SK-N-SH treated with all-trans-retinoic acid at 6 μM for 48 hours (cell line): ENCODE results near the gene TPO.

Experiments used
- ATAC-seq: fragments of 200-7000 bp; cut with Tn5 transposase; 3 replicates; pipeline ENCODE4 v1.9.1; 2020; ENCODE audit warnings: mild to moderate bottlenecking, moderate library complexity
- ARNTL ChIP-seq: fragments of 450-650 bp; formaldehyde crosslinking; IDR thresholded peaks from 2 replicates; pipeline ENCODE4 v1.5.0; 2020; ENCODE audit warnings: low read depth, mild to moderate bottlenecking, moderate library complexity, borderline replicate concordance
- BACH2 ChIP-seq: fragments of 250-450 bp; sonication (Bioruptor Pico); IDR thresholded peaks from 2 replicates; pipeline ENCODE4 v1.9.0; 2021; ENCODE audit warnings: mild to moderate bottlenecking, borderline replicate concordance
- CREB5 ChIP-seq: fragments of 250-450 bp; sonication (Bioruptor Pico); IDR thresholded peaks from 2 replicates; pipeline ENCODE4 v1.5.1; 2020; ENCODE audit warnings: low read depth, mild to moderate bottlenecking, moderate library complexity
- CSDC2 ChIP-seq: fragments of 250-450 bp; sonication (Bioruptor Pico); IDR thresholded peaks from 2 replicates; pipeline ENCODE4 v1.5.0; 2020; ENCODE audit warnings: mild to moderate bottlenecking, moderate library complexity
- ESRRG ChIP-seq: fragments of 250-450 bp; sonication (Bioruptor Pico); IDR thresholded peaks from 2 replicates; pipeline ENCODE4 v1.6.1; 2021; ENCODE audit warnings: mild to moderate bottlenecking
- GLIS3 ChIP-seq: fragments of 250-450 bp; sonication (Bioruptor Pico); IDR thresholded peaks from 2 replicates; pipeline ENCODE4 v1.5.0; 2020; ENCODE audit warnings: mild to moderate bottlenecking, moderate library complexity
- ISL1 ChIP-seq: fragments of 250-450 bp; sonication (Bioruptor Pico); IDR thresholded peaks from 2 replicates; pipeline ENCODE4 v2.1.2; 2022; ENCODE audit warnings: mild to moderate bottlenecking, moderate library complexity
- OSR1 ChIP-seq: fragments of 250-450 bp; sonication (Bioruptor Pico); IDR thresholded peaks from 2 replicates; pipeline ENCODE4 v1.8.0; 2022; ENCODE audit warnings: moderate library complexity, mild to moderate bottlenecking, inconsistent platforms
- PATZ1 ChIP-seq: fragments of 250-450 bp; sonication (Bioruptor Pico); IDR thresholded peaks from 2 replicates; pipeline ENCODE4 v1.8.0; 2020; ENCODE audit warnings: mild to moderate bottlenecking, moderate library complexity, borderline replicate concordance
- POU6F1 ChIP-seq: fragments of 250-450 bp; sonication (Bioruptor Pico); IDR thresholded peaks from 2 replicates; pipeline ENCODE4 v1.8.0; 2021; ENCODE audit warnings: low read depth, mild to moderate bottlenecking, moderate library complexity, borderline replicate concordance
- PPARA ChIP-seq: fragments of 250-450 bp; sonication (Bioruptor Pico); IDR thresholded peaks from 2 replicates; pipeline ENCODE4 v1.5.0; 2020; ENCODE audit warnings: mild to moderate bottlenecking, borderline replicate concordance
- RARB ChIP-seq: fragments of 250-450 bp; sonication (Bioruptor Pico); IDR thresholded peaks from 2 replicates; pipeline ENCODE4 v1.8.0; 2021; ENCODE audit warnings: mild to moderate bottlenecking, moderate library complexity
- TOX ChIP-seq: fragments of 250-450 bp; sonication (Bioruptor Pico); IDR thresholded peaks from 2 replicates; pipeline ENCODE4 v1.8.0; 2021; ENCODE audit warnings: mild to moderate bottlenecking, moderate library complexity, borderline replicate concordance
- TSHZ2 ChIP-seq: fragments of 250-450 bp; sonication (Bioruptor Pico); IDR thresholded peaks from 2 replicates; pipeline ENCODE4 v1.5.0; 2020; ENCODE audit warnings: mild to moderate bottlenecking, moderate library complexity
- ZC3H10 ChIP-seq: fragments of 250-450 bp; sonication (Bioruptor Pico); IDR thresholded peaks from 2 replicates; pipeline ENCODE4 v1.5.1; 2021; ENCODE audit warnings: mild to moderate bottlenecking, moderate library complexity
- ZFP3 ChIP-seq: fragments of 250-450 bp; sonication (Bioruptor Pico); IDR thresholded peaks from 2 replicates; pipeline ENCODE4 v1.5.0; 2020; ENCODE audit warnings: mild to moderate bottlenecking, moderate library complexity
- ZNF565 ChIP-seq: fragments of 450-650 bp; formaldehyde crosslinking; conservative IDR thresholded peaks from 2 replicates; pipeline ENCODE4 v1.5.0; 2020; ENCODE audit warnings: low read depth, mild to moderate bottlenecking, moderate library complexity
- ZNF8 ChIP-seq: fragments of 450-650 bp; formaldehyde crosslinking; IDR thresholded peaks from 2 replicates; pipeline ENCODE4 v1.5.0; 2020; ENCODE audit warnings: mild to moderate bottlenecking, moderate library complexity
- TF ChIP-seq, protein P1 (sequence below): fragments of 250-450 bp; sonication (Bioruptor Pico); IDR thresholded peaks from 2 replicates; pipeline ENCODE4 v1.5.1; 2021; ENCODE audit warnings: mild to moderate bottlenecking, moderate library complexity

Gene TPO

GRCh38 chr2:1422131-1422530 is 8.9 kb downstream of the TPO start:
- ATAC-seq: no peak
- TF ChIP-seq POU6F1: no peak
- TF ChIP-seq TOX (CRISPR knock-in tag): no peak
- no peak for TF ChIP-seq CSDC2 (CRISPR knock-in tag)
- no peak for TF ChIP-seq CREB5 (CRISPR knock-in tag)
- no peak for TF ChIP-seq ZNF565 (CRISPR knock-in tag)
- no peak for TF ChIP-seq PATZ1 (CRISPR knock-in tag)
- TF ChIP-seq ZC3H10 (CRISPR knock-in tag): no peak
- TF ChIP-seq ZFP3 (CRISPR knock-in tag): no peak
- no peak for TF ChIP-seq ZNF8 (CRISPR knock-in tag)
- TF ChIP-seq PPARA (CRISPR knock-in tag): no peak
- TF ChIP-seq ISL1 (CRISPR knock-in tag): no peak
- TF ChIP-seq BACH2 (CRISPR knock-in tag): no peak
- TF ChIP-seq TSHZ2: no peak
- no peak for TF ChIP-seq ARNTL
- TF ChIP-seq, protein P1, sequence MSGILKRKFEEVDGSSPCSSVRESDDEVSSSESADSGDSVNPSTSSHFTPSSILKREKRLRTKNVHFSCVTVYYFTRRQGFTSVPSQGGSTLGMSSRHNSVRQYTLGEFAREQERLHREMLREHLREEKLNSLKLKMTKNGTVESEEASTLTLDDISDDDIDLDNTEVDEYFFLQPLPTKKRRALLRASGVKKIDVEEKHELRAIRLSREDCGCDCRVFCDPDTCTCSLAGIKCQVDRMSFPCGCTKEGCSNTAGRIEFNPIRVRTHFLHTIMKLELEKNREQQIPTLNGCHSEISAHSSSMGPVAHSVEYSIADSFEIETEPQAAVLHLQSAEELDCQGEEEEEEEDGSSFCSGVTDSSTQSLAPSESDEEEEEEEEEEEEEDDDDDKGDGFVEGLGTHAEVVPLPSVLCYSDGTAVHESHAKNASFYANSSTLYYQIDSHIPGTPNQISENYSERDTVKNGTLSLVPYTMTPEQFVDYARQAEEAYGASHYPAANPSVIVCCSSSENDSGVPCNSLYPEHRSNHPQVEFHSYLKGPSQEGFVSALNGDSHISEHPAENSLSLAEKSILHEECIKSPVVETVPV (CRISPR knock-in tag): no peak
- TF ChIP-seq, all 23 proteins: peak for 0

DNA sequence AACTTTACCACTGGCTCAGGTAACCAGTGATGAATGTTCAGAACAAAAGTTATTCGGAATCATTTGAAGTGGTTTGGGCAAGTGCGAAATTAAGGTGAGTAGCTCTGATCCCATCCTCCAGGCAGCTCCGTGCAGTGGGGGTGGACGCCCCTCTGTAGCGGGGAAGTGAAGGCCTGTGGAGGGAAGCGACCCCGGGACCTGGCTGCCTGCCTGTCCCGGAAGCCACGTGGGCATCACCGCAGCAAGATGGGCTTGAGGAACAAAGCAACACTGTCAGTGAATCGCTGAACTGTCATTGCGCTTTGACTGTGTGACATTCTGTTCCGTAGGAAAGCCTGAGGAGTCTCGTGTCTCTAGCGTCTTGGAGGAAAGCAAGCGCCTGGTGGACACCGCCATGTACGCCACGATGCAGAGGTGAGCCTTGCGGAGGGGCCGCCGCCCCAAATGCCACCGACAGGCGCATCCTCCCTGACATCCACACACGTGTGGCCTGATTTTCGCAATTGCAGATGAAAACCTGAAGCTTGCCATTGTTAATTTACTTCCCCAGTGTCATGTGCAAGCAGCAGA is 9.5 kb downstream of the TPO start:
- no peak for TF ChIP-seq RARB
- no peak for TF ChIP-seq CREB5 (CRISPR knock-in tag)
- TF ChIP-seq TSHZ2: no peak
- no peak for TF ChIP-seq ESRRG (CRISPR knock-in tag)
- no peak for TF ChIP-seq OSR1 (CRISPR knock-in tag)
- TF ChIP-seq PATZ1 (CRISPR knock-in tag): no peak
- TF ChIP-seq GLIS3: no peak
- no peak for ATAC-seq
